Measurements from ENCODE around the gene HBQ1. TPM values are rescaled to one million over a fixed set of nuclear protein-coding genes. Genes with fewer than 3 reads are reported as not detected.

The HBQ1 gene
- total RNA-seq, 1 donor = not detected

DNA sequence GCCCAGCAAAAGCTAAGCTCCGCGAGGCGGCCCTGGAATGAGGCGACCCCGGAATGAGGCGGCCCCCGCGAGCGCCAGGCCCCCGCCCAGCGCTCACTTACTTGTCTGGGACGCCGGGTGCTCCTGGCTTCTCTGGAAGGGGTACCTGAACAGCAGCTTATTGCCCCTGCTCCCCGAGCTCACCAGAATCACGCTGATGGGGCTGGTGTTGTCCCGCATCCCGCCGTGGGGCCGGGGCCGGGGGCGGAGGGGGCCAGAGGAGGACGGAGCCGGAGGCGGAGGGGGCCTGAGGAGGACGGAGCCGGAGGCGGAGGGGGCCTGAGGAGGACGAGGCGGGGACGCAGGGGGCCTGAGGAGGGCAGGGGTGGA is 42.2 kb upstream of the HBQ1 start:
- DNase-seq (ENCODE audit: insufficient read length, low spot score, missing footprints) = peak; percentile 89
- Histone ChIP-seq H3K79me2 (ENCODE audit: insufficient read depth, low read length) (peaks cover 39% of the 10 kb centered on the region), H3K4me3 (ENCODE audit: insufficient read depth, low read length) (peak overlapping the region; percentile 83), H3K9me3 (ENCODE audit: low read depth, low read length) (no peaks in the 10 kb centered on the region), H2AFZ (ENCODE audit: low read length) (peak overlapping the region; percentile 51), H3K36me3 (ENCODE audit: insufficient read depth, low read length) (no peaks in the 10 kb centered on the region), H3K4me1 (ENCODE audit: insufficient read depth, low read length) (no peaks in the 10 kb centered on the region), H3K27ac (ENCODE audit: low read depth, low read length) (peak overlapping the region; percentile 45), H4K20me1 (ENCODE audit: insufficient read depth, low read length) (peaks cover 13% of the 10 kb centered on the region), H3K4me2 (ENCODE audit: insufficient read depth, low read length) (peak overlapping the region; percentile 83), H3K27me3 (ENCODE audit: insufficient read depth, low read length) (no peaks in the 10 kb centered on the region)
- TF ChIP-seq, protein P1, sequence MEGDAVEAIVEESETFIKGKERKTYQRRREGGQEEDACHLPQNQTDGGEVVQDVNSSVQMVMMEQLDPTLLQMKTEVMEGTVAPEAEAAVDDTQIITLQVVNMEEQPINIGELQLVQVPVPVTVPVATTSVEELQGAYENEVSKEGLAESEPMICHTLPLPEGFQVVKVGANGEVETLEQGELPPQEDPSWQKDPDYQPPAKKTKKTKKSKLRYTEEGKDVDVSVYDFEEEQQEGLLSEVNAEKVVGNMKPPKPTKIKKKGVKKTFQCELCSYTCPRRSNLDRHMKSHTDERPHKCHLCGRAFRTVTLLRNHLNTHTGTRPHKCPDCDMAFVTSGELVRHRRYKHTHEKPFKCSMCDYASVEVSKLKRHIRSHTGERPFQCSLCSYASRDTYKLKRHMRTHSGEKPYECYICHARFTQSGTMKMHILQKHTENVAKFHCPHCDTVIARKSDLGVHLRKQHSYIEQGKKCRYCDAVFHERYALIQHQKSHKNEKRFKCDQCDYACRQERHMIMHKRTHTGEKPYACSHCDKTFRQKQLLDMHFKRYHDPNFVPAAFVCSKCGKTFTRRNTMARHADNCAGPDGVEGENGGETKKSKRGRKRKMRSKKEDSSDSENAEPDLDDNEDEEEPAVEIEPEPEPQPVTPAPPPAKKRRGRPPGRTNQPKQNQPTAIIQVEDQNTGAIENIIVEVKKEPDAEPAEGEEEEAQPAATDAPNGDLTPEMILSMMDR (IDR thresholded peaks at IDR 0.05; ENCODE audit: extremely low read depth, low read depth, low read length) = no peak

DNA sequence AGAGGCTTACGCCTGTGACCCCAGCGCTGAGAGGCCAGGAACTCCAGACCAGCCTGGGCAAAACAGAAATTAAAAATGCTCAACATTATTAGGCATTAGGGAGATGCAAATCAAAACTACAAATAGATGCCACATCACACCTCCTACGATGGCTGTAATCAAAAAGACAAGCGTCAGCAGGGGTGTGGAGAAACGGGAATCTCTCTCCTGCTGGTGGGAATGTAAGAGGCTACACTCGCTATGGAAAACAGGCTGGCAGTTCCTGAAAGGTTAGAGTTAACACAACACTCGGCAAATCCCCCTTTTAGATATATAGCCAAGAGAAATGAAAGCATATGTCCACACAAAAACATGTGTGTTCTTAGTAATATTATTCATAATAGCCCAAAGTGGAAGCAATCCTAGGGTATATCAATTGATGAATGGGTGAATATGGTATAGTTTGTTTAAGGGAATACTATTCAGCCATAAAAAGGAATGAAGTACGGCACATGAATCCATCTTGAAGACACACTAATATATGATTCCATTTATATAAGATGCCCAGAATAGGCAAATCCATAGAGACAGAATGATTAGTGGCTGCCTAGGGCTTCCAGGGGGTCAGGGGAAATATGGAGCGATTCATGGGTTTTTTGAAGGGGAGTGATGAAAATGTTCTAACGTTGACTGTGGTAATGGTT is 39.9 kb upstream of the HBQ1 start:
- H3K4me2 ChIP-seq (ENCODE audit: insufficient read depth, low read length) = no peak overlapping the region
- H3K4me1 ChIP-seq (ENCODE audit: insufficient read depth, low read length) = no peaks in the 10 kb centered on the region
- no peak for DNase-seq (ENCODE audit: insufficient read length, low spot score, missing footprints)
- H3K9me3 ChIP-seq (ENCODE audit: low read depth, low read length) = no peaks in the 10 kb centered on the region
- no peaks in the 10 kb centered on the region for H3K27me3 ChIP-seq (ENCODE audit: insufficient read depth, low read length)
- H4K20me1 ChIP-seq (ENCODE audit: insufficient read depth, low read length) = no peaks in the 10 kb centered on the region
- no peak overlapping the region for H2AFZ ChIP-seq (ENCODE audit: low read length)
- H3K4me3 ChIP-seq (ENCODE audit: insufficient read depth, low read length) = no peak overlapping the region
- peaks cover 20% of the 10 kb centered on the region for H3K79me2 ChIP-seq (ENCODE audit: insufficient read depth, low read length)
- no peaks in the 10 kb centered on the region for H3K36me3 ChIP-seq (ENCODE audit: insufficient read depth, low read length)
- TF ChIP-seq, protein P1 (IDR thresholded peaks at IDR 0.05; ENCODE audit: extremely low read depth, low read depth, low read length) = no peak
- H3K27ac ChIP-seq (ENCODE audit: low read depth, low read length) = no peak overlapping the region

DNA sequence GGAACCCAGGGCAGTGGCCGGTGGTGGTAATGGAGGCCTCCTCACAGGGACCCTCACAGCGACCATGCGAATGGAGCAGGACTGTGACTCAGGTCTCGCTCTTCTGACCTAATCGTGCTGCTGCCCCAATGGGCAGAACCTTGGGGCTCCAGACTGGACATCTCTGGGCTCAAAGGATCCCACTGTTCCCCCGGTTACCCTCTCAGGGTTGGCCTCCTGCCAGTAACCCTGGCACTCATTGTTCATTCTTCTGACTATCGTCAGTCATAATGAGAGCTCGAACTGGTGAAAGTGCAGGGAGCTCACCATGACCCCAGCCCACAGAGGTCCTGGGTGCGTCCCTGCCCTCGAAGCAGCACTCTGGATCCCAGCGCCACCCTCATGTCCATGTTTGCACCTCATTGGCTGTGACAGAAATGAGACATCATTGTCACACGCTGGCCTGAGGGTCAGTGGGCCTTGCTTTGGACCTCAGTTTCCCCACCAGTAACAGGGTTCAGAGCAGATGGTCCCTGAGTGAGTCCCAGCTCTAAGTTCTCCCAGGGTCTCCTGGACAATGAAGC is 37.8 kb upstream of the HBQ1 start:
- Histone ChIP-seq H3K79me2 (ENCODE audit: insufficient read depth, low read length) (peaks cover 6% of the 10 kb centered on the region), H3K4me1 (ENCODE audit: insufficient read depth, low read length) (no peaks in the 10 kb centered on the region), H3K36me3 (ENCODE audit: insufficient read depth, low read length) (no peaks in the 10 kb centered on the region), H4K20me1 (ENCODE audit: insufficient read depth, low read length) (no peaks in the 10 kb centered on the region), H3K4me2 (ENCODE audit: insufficient read depth, low read length) (no peak overlapping the region), H3K27ac (ENCODE audit: low read depth, low read length) (no peak overlapping the region), H3K9me3 (ENCODE audit: low read depth, low read length) (no peaks in the 10 kb centered on the region), H3K4me3 (ENCODE audit: insufficient read depth, low read length) (no peak overlapping the region), H2AFZ (ENCODE audit: low read length) (no peak overlapping the region), H3K27me3 (ENCODE audit: insufficient read depth, low read length) (no peaks in the 10 kb centered on the region)
- TF ChIP-seq, protein P1 (IDR thresholded peaks at IDR 0.05; ENCODE audit: extremely low read depth, low read depth, low read length) = no peak
- no peak for DNase-seq (ENCODE audit: insufficient read length, low spot score, missing footprints)

DNA sequence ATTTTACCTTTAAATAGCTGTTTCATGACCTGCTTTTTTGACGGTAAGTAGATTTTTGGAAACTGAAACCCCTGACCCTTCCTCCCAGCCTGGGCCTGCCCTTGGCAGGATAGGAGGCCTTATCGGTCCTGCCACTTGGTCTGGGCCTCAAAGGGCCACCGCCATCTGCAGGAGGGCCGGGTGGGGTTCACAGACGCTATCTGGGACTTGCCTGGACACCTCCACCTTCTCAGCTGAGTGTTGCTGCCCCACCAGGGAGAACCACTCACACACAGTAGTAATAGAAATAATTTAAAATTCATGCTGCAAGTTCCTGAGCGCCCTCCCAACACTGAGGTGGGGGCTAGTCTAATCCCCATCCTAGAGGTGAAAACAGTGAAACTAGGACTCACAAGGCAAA is 37.2 kb upstream of the HBQ1 start:
- Histone ChIP-seq H2AFZ (ENCODE audit: low read length) (no peak overlapping the region), H3K4me1 (ENCODE audit: insufficient read depth, low read length) (no peaks in the 10 kb centered on the region), H4K20me1 (ENCODE audit: insufficient read depth, low read length) (no peaks in the 10 kb centered on the region), H3K36me3 (ENCODE audit: insufficient read depth, low read length) (no peaks in the 10 kb centered on the region), H3K4me3 (ENCODE audit: insufficient read depth, low read length) (no peak overlapping the region), H3K4me2 (ENCODE audit: insufficient read depth, low read length) (no peak overlapping the region), H3K27me3 (ENCODE audit: insufficient read depth, low read length) (no peaks in the 10 kb centered on the region), H3K27ac (ENCODE audit: low read depth, low read length) (no peak overlapping the region), H3K79me2 (ENCODE audit: insufficient read depth, low read length) (peaks cover under 1% of the 10 kb centered on the region), H3K9me3 (ENCODE audit: low read depth, low read length) (no peaks in the 10 kb centered on the region)
- TF ChIP-seq, protein P1 (IDR thresholded peaks at IDR 0.05; ENCODE audit: extremely low read depth, low read depth, low read length) = no peak
- DNase-seq (ENCODE audit: insufficient read length, low spot score, missing footprints) = no peak
